Chondrocyte (in vitro differentiated cells): Measurements from ENCODE around the gene FAM186B. TPM values are rescaled to one million over a fixed set of nuclear protein-coding genes. Genes with fewer than 3 reads are reported as not detected.
A peak's percentile ranks its signal among the peaks of the same experiment; 100 is the strongest.

Source experiments
- DNase-seq: peaks from one replicate; pipeline ENCODE4 v3.0.0; 2021; ENCODE audit warnings: mixed read lengths, low spot score
- H3K27ac Mint-ChIP-seq: one replicate; pipeline ENCODE4 v1.8.0; 2021; ENCODE audit warnings: mild to moderate bottlenecking, moderate library complexity, mixed read lengths; ENCODE audit not compliant: unreplicated experiment
- H3K27me3 Mint-ChIP-seq: 2 replicates; pipeline ENCODE4 v1.8.0; 2021; ENCODE audit warnings: low read depth, mixed read lengths
- H3K36me3 Mint-ChIP-seq: 2 replicates; pipeline ENCODE4 v1.8.0; 2021; ENCODE audit warnings: low read depth, mixed read lengths
- H3K4me1 Mint-ChIP-seq: 2 replicates; pipeline ENCODE4 v1.8.0; 2021; ENCODE audit warnings: low read depth, mild to moderate bottlenecking, mixed read lengths
- H3K4me3 Mint-ChIP-seq: one replicate; pipeline ENCODE4 v1.8.0; 2021; ENCODE audit warnings: mild to moderate bottlenecking, moderate library complexity, mixed read lengths; ENCODE audit not compliant: unreplicated experiment
- H3K9me3 Mint-ChIP-seq: 2 replicates; pipeline ENCODE4 v1.8.0; 2021; ENCODE audit warnings: low read depth, mixed read lengths
- CTCF ChIP-seq: fragments of 200-600 bp; sonication (generic); IDR thresholded peaks from 2 replicates; pipeline ENCODE4 v1.5.0; 2021; ENCODE audit warnings: antibody characterized with exemption, mild to moderate bottlenecking, moderate library complexity
- total RNA-seq: library from RNA; stranded (reverse); gene quantifications from 3 replicates; pipeline ENCODE4 v1.2.1, GENCODE V29; 2021

The FAM186B gene
- total RNA-seq, 1 donor from 2014 or later: 0.27 TPM

GRCh38 chr12:49580572-49581535 is 24.6 kb downstream of the FAM186B start:
- no peaks in the 10 kb centered on the region for H3K36me3 Mint-ChIP-seq
- no peak overlapping the region for H3K27ac Mint-ChIP-seq
- TF ChIP-seq CTCF: peak; percentile 88
- H3K9me3 Mint-ChIP-seq: no peaks in the 10 kb centered on the region
- no peaks in the 10 kb centered on the region for H3K27me3 Mint-ChIP-seq
- H3K4me3 Mint-ChIP-seq: no peak overlapping the region
- peaks cover 50% of the 10 kb centered on the region for H3K4me1 Mint-ChIP-seq
- no peak for DNase-seq

GRCh38 chr12:49578471-49579112 is 26.8 kb downstream of the FAM186B start:
- Mint-ChIP-seq H3K27me3 (no peaks in the 10 kb centered on the region), H3K4me3 (no peak overlapping the region), H3K36me3 (peaks cover 2% of the 10 kb centered on the region), H3K27ac (no peak overlapping the region), H3K4me1 (peaks cover 31% of the 10 kb centered on the region), H3K9me3 (no peaks in the 10 kb centered on the region)
- no peak for DNase-seq
- TF ChIP-seq CTCF: no peak

- H3K27me3 Mint-ChIP-seq: no peaks in the 10 kb centered on the region
- TF ChIP-seq CTCF: no peak
- H3K36me3 Mint-ChIP-seq: peaks cover 2% of the 10 kb centered on the region
- H3K4me1 Mint-ChIP-seq: peaks cover 23% of the 10 kb centered on the region
- no peak overlapping the region for H3K4me3 Mint-ChIP-seq
- DNase-seq: no peak
- H3K9me3 Mint-ChIP-seq: no peaks in the 10 kb centered on the region
- H3K27ac Mint-ChIP-seq: no peak overlapping the region
Measured at GRCh38 chr12:49577589-49578315, 27.7 kb downstream of the FAM186B start.

GRCh38 chr12:49568442-49569162 is 36.8 kb downstream of the FAM186B start:
- peak overlapping the region; percentile 95 for H3K27ac Mint-ChIP-seq
- peaks cover 5% of the 10 kb centered on the region for H3K36me3 Mint-ChIP-seq
- no peaks in the 10 kb centered on the region for H3K9me3 Mint-ChIP-seq
- peak; percentile 24 for TF ChIP-seq CTCF
- peak overlapping the region; percentile 95 for H3K4me3 Mint-ChIP-seq
- peaks cover 41% of the 10 kb centered on the region for H3K4me1 Mint-ChIP-seq
- DNase-seq: no peak
- no peaks in the 10 kb centered on the region for H3K27me3 Mint-ChIP-seq
